Transverse colon (tissue), 4 donors: ENCODE data around the gene TENM4. TPM values are rescaled to one million over a fixed set of nuclear protein-coding genes. Genes with fewer than 3 reads are reported as not detected.

Source experiments
- DNase-seq: peaks from one replicate; pipeline ENCODE4 v3.0.0-alpha.2; 2019
- H3K27ac ChIP-seq, 4 donors: fragments of 200-600 bp; sonication (generic); 2 replicates each; pipeline ENCODE4 v1.5.1; 2016 to 2018; ENCODE audit warnings: inconsistent platforms in 4 of 4
- H3K27me3 ChIP-seq: fragments of 200-600 bp; sonication (generic); 2 replicates; pipeline ENCODE4 v1.5.1; 2017; ENCODE audit warnings: inconsistent platforms
- H3K36me3 ChIP-seq, 4 donors: fragments of 200-600 bp; sonication (generic); 2 replicates each; pipeline ENCODE4 v1.5.1; 2017 to 2019; ENCODE audit warnings: inconsistent platforms in 4 of 4
- H3K4me1 ChIP-seq, 4 donors: fragments of 200-600 bp; sonication (generic); 2 replicates each; pipeline ENCODE4 v1.5.1; 2017 to 2020; ENCODE audit warnings: inconsistent platforms in 4 of 4
- H3K4me3 ChIP-seq, 4 donors: fragments of 200-600 bp; sonication (generic); 1 replicate in 1 of 4; 2 replicates in 3 of 4; pipeline versions ENCODE4 v1.5.1 to v1.6.1; 2017 to 2019; ENCODE audit warnings: inconsistent platforms in 4 of 4
- H3K9me3 ChIP-seq, 2 donors: fragments of 200-600 bp; sonication (generic); 2 replicates each; pipeline ENCODE4 v1.5.1; 2017 to 2019; ENCODE audit warnings: inconsistent platforms in 2 of 2
- EP300 ChIP-seq: sonication (generic); formaldehyde crosslinking; IDR thresholded peaks from one replicate; pipeline ENCODE4 v1.6.1; 2017; ENCODE audit warnings: antibody characterized with exemption, low read depth
- POLR2A ChIP-seq: fragments of 450-650 bp; IDR thresholded peaks from one replicate; pipeline ENCODE4 v1.6.1; 2016; ENCODE audit warnings: antibody characterized with exemption, mild to moderate bottlenecking, moderate library complexity
- POLR2AphosphoS5 ChIP-seq, 3 donors: sonication (generic); formaldehyde crosslinking; IDR thresholded peaks; one replicate each; pipeline ENCODE4 v1.6.1; 2016; ENCODE audit warnings: antibody characterized with exemption in 3 of 3
- WGBS, 2 donors: methylation state at CpG; one replicate each; pipeline ENCODE4 v1.1.5; 2018; ENCODE audit warnings: low coverage in 1 of 2; 5-methylcytosine and 5-hydroxymethylcytosine counted together
- in situ Hi-C, 4 donors: fragments of 200-750 bp; cut with MboI; loops; one replicate each; pipeline versions ENCODE4 v1.15.0 to v1.15.1; 2017; ENCODE audit warnings: low sequenced_read_pairs in 3 of 4, low pct_ligation_motif_present in 1 of 4, low pct_unique_long_range_greater_than_20kb in 1 of 4
- intact Hi-C: fragments of 100-400 bp; cut with DNase I; formaldehyde crosslinking; loops from one replicate; pipeline ENCODE4 v1.15.1; 2023; ENCODE audit warnings: low total_unique reads
- total RNA-seq, 4 donors: library from RNA; depleted of rRNA; stranded (reverse); fragments of >200 nt; gene quantifications; one replicate each; pipeline ENCODE4 v1.1.0, GENCODE V29; 2016
- TF ChIP-seq, protein P1 (sequence below), 5 experiments: fragments of 200-600 bp in 3 of 5; fragments of 450-650 bp in 2 of 5; sonication (generic) in 3 of 5; IDR thresholded peaks; 1 replicate in 2 of 5; 2 replicates in 3 of 5; pipeline ENCODE4 v1.5.1; 2016 to 2017; ENCODE audit warnings: antibody characterized with exemption in 5 of 5, inconsistent platforms in 3 of 5, mild to moderate bottlenecking in 2 of 5, moderate library complexity in 1 of 5

The TENM4 gene
- total RNA-seq, 4 donors from 2014 or later = 0.14 to 0.79 (median 0.39) TPM

DNA sequence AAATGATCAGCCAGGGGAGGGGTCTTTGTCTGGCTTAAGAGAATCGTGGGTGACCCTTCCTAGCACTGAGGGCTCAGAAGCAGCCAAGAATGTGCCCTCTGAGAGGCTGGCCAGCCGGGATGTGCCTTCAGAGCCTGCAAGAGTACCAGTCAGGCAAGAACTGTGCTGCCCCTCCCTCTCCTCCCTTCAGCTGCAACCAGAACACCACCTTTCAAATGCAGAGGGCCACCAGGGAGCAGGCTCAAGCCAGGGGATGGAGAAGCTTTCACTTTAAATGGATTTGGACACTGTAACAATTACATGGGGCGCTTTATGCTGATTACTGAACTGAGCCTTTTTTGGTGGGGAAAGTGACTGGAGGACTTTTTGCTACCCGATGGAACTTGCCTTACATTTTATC, 44.9 kb upstream of the TENM4 start:
- Histone ChIP-seq H3K27ac (no peak overlapping the region), H3K27me3 (no peaks in the 10 kb centered on the region), H3K9me3 (no peaks in the 10 kb centered on the region), H3K4me1 (no peaks in the 10 kb centered on the region), H3K4me3 (no peak overlapping the region), H3K36me3 (no peaks in the 10 kb centered on the region)
- TF ChIP-seq POLR2AphosphoS5 (IDR thresholded peaks at IDR 0.05) = no peak
- no peak for TF ChIP-seq POLR2A
- no peak for TF ChIP-seq EP300
- TF ChIP-seq, protein P1, sequence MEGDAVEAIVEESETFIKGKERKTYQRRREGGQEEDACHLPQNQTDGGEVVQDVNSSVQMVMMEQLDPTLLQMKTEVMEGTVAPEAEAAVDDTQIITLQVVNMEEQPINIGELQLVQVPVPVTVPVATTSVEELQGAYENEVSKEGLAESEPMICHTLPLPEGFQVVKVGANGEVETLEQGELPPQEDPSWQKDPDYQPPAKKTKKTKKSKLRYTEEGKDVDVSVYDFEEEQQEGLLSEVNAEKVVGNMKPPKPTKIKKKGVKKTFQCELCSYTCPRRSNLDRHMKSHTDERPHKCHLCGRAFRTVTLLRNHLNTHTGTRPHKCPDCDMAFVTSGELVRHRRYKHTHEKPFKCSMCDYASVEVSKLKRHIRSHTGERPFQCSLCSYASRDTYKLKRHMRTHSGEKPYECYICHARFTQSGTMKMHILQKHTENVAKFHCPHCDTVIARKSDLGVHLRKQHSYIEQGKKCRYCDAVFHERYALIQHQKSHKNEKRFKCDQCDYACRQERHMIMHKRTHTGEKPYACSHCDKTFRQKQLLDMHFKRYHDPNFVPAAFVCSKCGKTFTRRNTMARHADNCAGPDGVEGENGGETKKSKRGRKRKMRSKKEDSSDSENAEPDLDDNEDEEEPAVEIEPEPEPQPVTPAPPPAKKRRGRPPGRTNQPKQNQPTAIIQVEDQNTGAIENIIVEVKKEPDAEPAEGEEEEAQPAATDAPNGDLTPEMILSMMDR (IDR thresholded peaks at IDR 0.05) = no peak
- in situ Hi-C loops = no loop called here
- 43% methylated on average over 4 of the region's 4 CpGs; no CpG with 5 or more reads in 1 of the 2 donors for WGBS, 2 donors
- no peak for DNase-seq
- intact Hi-C loops = no loop called here

DNA sequence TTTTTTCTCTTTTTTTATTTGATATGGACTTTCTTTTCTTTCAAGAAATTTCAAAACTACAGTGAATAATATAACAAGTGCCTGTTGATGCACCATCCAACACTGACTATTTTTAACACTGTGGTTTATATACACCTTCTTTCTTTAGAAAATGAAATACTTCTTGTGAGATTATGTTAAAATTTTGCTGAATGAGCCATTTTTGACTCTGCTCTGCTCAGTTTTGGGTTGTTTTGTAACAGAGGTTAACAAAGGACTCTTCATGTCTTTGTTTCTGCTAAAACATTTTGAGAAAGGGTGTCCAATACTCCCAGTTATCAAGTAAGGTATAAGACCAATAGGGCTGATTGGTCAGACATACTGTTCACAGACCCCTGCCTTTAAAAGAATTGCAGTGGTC, 44.0 kb upstream of the TENM4 start:
- Histone ChIP-seq H3K27me3 (no peaks in the 10 kb centered on the region), H3K36me3 (no peaks in the 10 kb centered on the region), H3K4me1 (no peaks in the 10 kb centered on the region), H3K27ac (no peak overlapping the region), H3K9me3 (no peaks in the 10 kb centered on the region), H3K4me3 (no peak overlapping the region)
- intact Hi-C loops = no loop called here
- DNase-seq = no peak
- TF ChIP-seq POLR2AphosphoS5 (IDR thresholded peaks at IDR 0.05) = no peak
- TF ChIP-seq POLR2A = no peak
- TF ChIP-seq, protein P1 (IDR thresholded peaks at IDR 0.05) = no peak
- TF ChIP-seq EP300 = no peak
- in situ Hi-C loops = no loop called here

DNA sequence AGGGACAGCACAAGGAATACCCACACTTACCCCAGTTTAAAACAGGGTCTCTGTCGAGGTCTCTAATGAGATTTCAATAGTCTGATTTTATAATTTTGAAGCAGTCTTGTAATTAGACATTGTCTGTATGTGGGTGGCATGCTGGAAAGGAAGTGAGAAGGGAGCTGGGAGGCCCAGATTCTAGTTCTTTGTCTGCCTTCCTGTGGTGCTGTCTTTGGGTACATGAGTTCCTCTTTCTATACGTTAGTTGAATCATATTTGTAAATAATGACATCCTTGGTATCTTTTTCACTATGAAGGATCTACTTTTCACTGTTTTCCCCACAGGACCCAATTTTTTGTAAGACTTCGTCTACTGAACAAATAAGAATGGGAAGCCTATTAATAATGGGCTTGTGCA, 42.0 kb upstream of the TENM4 start:
- in situ Hi-C loops = no loop called here
- no peaks in the 10 kb centered on the region for H3K27me3 ChIP-seq
- 48 to 71% methylated on average over 3 of the region's 3 CpGs for WGBS, 2 donors

DNA sequence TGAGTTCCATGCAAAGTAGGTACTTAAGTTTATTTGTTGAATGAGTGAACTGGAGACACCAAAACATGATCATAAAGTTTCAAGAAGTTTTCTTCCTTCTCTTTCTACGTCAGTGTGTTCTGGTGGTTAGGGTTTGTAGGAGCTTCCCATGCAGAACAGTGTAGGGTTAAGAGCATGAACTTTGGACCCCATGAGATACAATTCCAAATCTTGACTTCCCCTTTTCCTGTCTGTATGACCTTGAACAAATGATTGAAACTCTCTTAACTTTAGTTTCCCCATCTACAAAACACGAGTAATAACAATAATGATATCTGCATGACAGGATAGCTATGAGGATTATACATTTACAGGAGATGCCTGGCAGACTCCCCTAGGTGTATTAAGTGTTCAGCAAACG, 41.0 kb upstream of the TENM4 start:
- H3K27ac ChIP-seq = no peak overlapping the region
- no peaks in the 10 kb centered on the region for H3K27me3 ChIP-seq
- H3K9me3 ChIP-seq = no peaks in the 10 kb centered on the region
- WGBS, 2 donors = 56 to 57% methylated on average over 1 to 3 of the region's 3 CpGs
- intact Hi-C loops (no loop called here), in situ Hi-C loops (no loop called here)
- H3K4me1 ChIP-seq = no peaks in the 10 kb centered on the region
- no peaks in the 10 kb centered on the region for H3K36me3 ChIP-seq
- no peak for TF ChIP-seq EP300
- no peak for TF ChIP-seq POLR2AphosphoS5 (IDR thresholded peaks at IDR 0.05)
- TF ChIP-seq POLR2A = no peak
- TF ChIP-seq, protein P1 (IDR thresholded peaks at IDR 0.05) = no peak
- DNase-seq = no peak
- no peak overlapping the region for H3K4me3 ChIP-seq

More for the DNA sequence above, 42.0 kb upstream of the TENM4 start:
- no peaks in the 10 kb centered on the region for H3K36me3 ChIP-seq
- no peaks in the 10 kb centered on the region for H3K9me3 ChIP-seq
- H3K4me3 ChIP-seq = no peak overlapping the region
- H3K4me1 ChIP-seq = no peaks in the 10 kb centered on the region
- TF ChIP-seq EP300 (no peak), POLR2A (no peak), POLR2AphosphoS5 (IDR thresholded peaks at IDR 0.05) (no peak)
- TF ChIP-seq, protein P1 (IDR thresholded peaks at IDR 0.05) = no peak
- no peak overlapping the region for H3K27ac ChIP-seq
- no peak for DNase-seq
- intact Hi-C loops = no loop called here
